ENCODE results near the gene DEFB113. TPM values are rescaled to one million over a fixed set of nuclear protein-coding genes. Genes with fewer than 3 reads are reported as not detected.
"Not testable (repeated sequence)": the region's sequence is repeated elsewhere in the genome, so short reads cannot be mapped to it uniquely, and the experiment has no call there.

DEFB113 gene
- total and polyA plus RNA-seq, 12 donors = not detected

- intact Hi-C loops (cut with DNase I) = no loop called here
- TF ChIP-seq POLR2A (IDR thresholded peaks at IDR 0.05) = no peak
- H3K27ac ChIP-seq = no peak overlapping the region
- no peaks in the 10 kb centered on the region for H3K4me1 ChIP-seq (replicated peaks in 1 of 2)
- H3K9me3 ChIP-seq (replicated peaks in 1 of 3) = no peaks in the 10 kb centered on the region
- 95 to 98% (median 97%) methylated on average over 2 of the region's 2 CpGs for WGBS, 4 donors
- DNase-seq = no peak
- no peak overlapping the region for H3K4me3 ChIP-seq
- H3K36me3 ChIP-seq (replicated peaks in 1 of 2) = no peaks in the 10 kb centered on the region
- H3K27me3 ChIP-seq = no peaks in the 10 kb centered on the region
Measured at GRCh38 chr6:49950415-49950751, 19.0 kb downstream of the DEFB113 start.

GRCh38 chr6:49949062-49949461 is 20.4 kb downstream of the DEFB113 start:
- Histone ChIP-seq H3K36me3 (replicated peaks in 1 of 2) (no peaks in the 10 kb centered on the region), H3K4me1 (replicated peaks in 1 of 2) (no peaks in the 10 kb centered on the region), H3K4me3 (no peak overlapping the region), H3K9me3 (replicated peaks in 1 of 3) (no peaks in the 10 kb centered on the region), H3K27ac (no peak overlapping the region), H3K27me3 (no peaks in the 10 kb centered on the region)
- no peak for DNase-seq
- intact Hi-C loops (cut with DNase I) = no loop called here
- WGBS, 4 donors = 74 to 88% (median 78%) methylated on average over 4 of the region's 4 CpGs
- no peak for TF ChIP-seq POLR2A (IDR thresholded peaks at IDR 0.05)
- TF ChIP-seq CTCF (IDR thresholded peaks at IDR 0.05) = no peak

- DNase-seq = no peak
- WGBS, 4 donors = 52 to 93% (median 82%) methylated on average over 2 of the region's 2 CpGs
- Histone ChIP-seq H3K27ac (no peak overlapping the region), H3K36me3 (replicated peaks in 1 of 2) (no peaks in the 10 kb centered on the region), H3K27me3 (no peaks in the 10 kb centered on the region), H3K9me3 (replicated peaks in 1 of 3) (no peaks in the 10 kb centered on the region), H3K4me3 (no peak overlapping the region), H3K4me1 (replicated peaks in 1 of 2) (no peaks in the 10 kb centered on the region)
- TF ChIP-seq POLR2A (IDR thresholded peaks at IDR 0.05) (no peak), CTCF (IDR thresholded peaks at IDR 0.05) (no peak)
- intact Hi-C loops (cut with DNase I) = no loop called here
Measured at GRCh38 chr6:49946835-49947234, 22.6 kb downstream of the DEFB113 start.

- H3K36me3 ChIP-seq (replicated peaks in 1 of 2); DNase-seq; H3K4me3 ChIP-seq; H3K9me3 ChIP-seq (replicated peaks in 1 of 3); H3K27me3 ChIP-seq; intact Hi-C loops (cut with DNase I); H3K4me1 ChIP-seq (replicated peaks in 1 of 2); H3K27ac ChIP-seq: not testable (repeated sequence)
- 79 to 90% (median 84%) methylated on average over 3 of the region's 3 CpGs for whole genome bisulfite sequencing, 4 donors
Measured at GRCh38 chr6:49944068-49944467, 25.4 kb downstream of the DEFB113 start.

- intact Hi-C loops (cut with DNase I) = no loop called here
- H3K36me3 ChIP-seq (replicated peaks in 1 of 2) = no peaks in the 10 kb centered on the region
- H3K4me1 ChIP-seq (replicated peaks in 1 of 2) = no peaks in the 10 kb centered on the region
- no peak for DNase-seq
- no peaks in the 10 kb centered on the region for H3K27me3 ChIP-seq
- no peaks in the 10 kb centered on the region for H3K9me3 ChIP-seq (replicated peaks in 1 of 3)
- TF ChIP-seq POLR2A (IDR thresholded peaks at IDR 0.05) = no peak
- TF ChIP-seq CTCF (IDR thresholded peaks at IDR 0.05) = no peak
- 92 to 95% (median 94%) methylated on average over 3 of the region's 3 CpGs for WGBS, 4 donors
- H3K27ac ChIP-seq = no peak overlapping the region
- H3K4me3 ChIP-seq = no peak overlapping the region
Measured at GRCh38 chr6:49939993-49940498, 29.4 kb downstream of the DEFB113 start.
